Keratinocyte (primary cell): ENCODE results near the gene MAP3K20. TPM values are rescaled to one million over a fixed set of nuclear protein-coding genes. Genes with fewer than 3 reads are reported as not detected.
"Not testable (repeated sequence)": the region's sequence is repeated elsewhere in the genome, so short reads cannot be mapped to it uniquely, and the experiment has no call there.

Experiments
- DNase-seq: peaks from one replicate; pipeline ENCODE4 v3.0.0-alpha.2; 2011; ENCODE audit warnings: low read depth, missing footprints, low spot score
- FAIRE-seq: peaks from 2 replicates; lab custom pipeline; 2011; peaks lifted over from hg19 to GRCh38; lab: Jason Lieb, UNC
- H2AFZ ChIP-seq: 2 replicates; pipeline ENCODE4 v1.6.0; 2012; ENCODE audit warnings: low read length, control low read depth, inconsistent platforms; ENCODE audit not compliant: control insufficient read depth
- H3K27ac ChIP-seq: 2 replicates; pipeline ENCODE4 v1.5.1; 2011; ENCODE audit warnings: low read length; ENCODE audit not compliant: control insufficient read depth, insufficient read depth
- H3K27me3 ChIP-seq: 3 replicates; pipeline ENCODE4 v1.6.0; 2011; ENCODE audit warnings: low read length; ENCODE audit not compliant: control insufficient read depth, insufficient read depth; ENCODE audit errors: extremely low read depth
- H3K36me3 ChIP-seq, 2 experiments: 2 replicates in 1 of 2; 3 replicates in 1 of 2; pipeline ENCODE4 v1.5.1; 2011; ENCODE audit warnings: low read length in 2 of 2, mild to moderate bottlenecking in 1 of 2; ENCODE audit not compliant: control insufficient read depth in 2 of 2, insufficient read depth in 2 of 2; ENCODE audit errors: extremely low read depth in 1 of 2
- H3K4me1 ChIP-seq: 3 replicates; pipeline ENCODE4 v1.5.1; 2011; ENCODE audit warnings: low read length; ENCODE audit not compliant: control insufficient read depth, insufficient read depth; ENCODE audit errors: extremely low read depth
- H3K4me2 ChIP-seq: 3 replicates; pipeline ENCODE4 v1.6.0; 2011; ENCODE audit warnings: low read depth, low read length; ENCODE audit not compliant: control insufficient read depth, insufficient read depth; ENCODE audit errors: extremely low read depth
- H3K4me3 ChIP-seq, 3 experiments: fragments of 200-600 bp in 1 of 3; sonication (generic) in 1 of 3; 2 replicates in 2 of 3; 3 replicates in 1 of 3; pipeline ENCODE4 v1.5.1; 2011 to 2016; ENCODE audit warnings: low read length in 3 of 3, mild to moderate bottlenecking in 3 of 3, control low read depth in 2 of 3, inconsistent platforms in 1 of 3, low read depth in 1 of 3, mixed read lengths in 1 of 3, mixed run types in 1 of 3, moderate library complexity in 1 of 3; ENCODE audit not compliant: control insufficient read depth in 2 of 3, insufficient read depth in 2 of 3; ENCODE audit errors: extremely low read depth in 1 of 3
- H3K79me2 ChIP-seq: 2 replicates; pipeline ENCODE4 v1.6.0; 2012; ENCODE audit warnings: low read length; ENCODE audit not compliant: control insufficient read depth, insufficient read depth
- H3K9ac ChIP-seq: 3 replicates; pipeline ENCODE4 v1.6.0; 2011; ENCODE audit warnings: low read length; ENCODE audit not compliant: control insufficient read depth, insufficient read depth; ENCODE audit errors: extremely low read depth
- H3K9me1 ChIP-seq: 3 replicates; pipeline ENCODE4 v1.6.0; 2011; ENCODE audit warnings: low read length; ENCODE audit not compliant: control insufficient read depth, insufficient read depth; ENCODE audit errors: extremely low read depth
- H3K9me3 ChIP-seq: 2 replicates; pipeline ENCODE4 v1.5.1; 2012; ENCODE audit warnings: low read depth, low read length; ENCODE audit not compliant: control insufficient read depth
- H4K20me1 ChIP-seq: 3 replicates; pipeline ENCODE4 v1.6.0; 2011; ENCODE audit warnings: low read length; ENCODE audit not compliant: control insufficient read depth, insufficient read depth; ENCODE audit errors: extremely low read depth
- CTCF ChIP-seq, 3 experiments: IDR thresholded peaks in 1 of 3; conservative IDR thresholded peaks in 1 of 3; optimal IDR thresholded peaks in 1 of 3; 2 replicates in 2 of 3; 3 replicates in 1 of 3; pipeline versions ENCODE3 to v1.5.1; 2011; ENCODE audit warnings: low read length in 3 of 3, mild to moderate bottlenecking in 3 of 3, moderate library complexity in 2 of 3, control low read depth in 1 of 3, inconsistent platforms in 1 of 3; ENCODE audit not compliant: insufficient read depth in 2 of 3; ENCODE audit errors: extremely low read depth in 1 of 3
- EZH2 ChIP-seq: IDR thresholded peaks from one replicate; pipeline ENCODE4 v1.6.1; 2012; ENCODE audit warnings: inconsistent platforms, mild to moderate bottlenecking, low read length, moderate library complexity
- dilution Hi-C: fragments of 300-500 bp; cut with MboI; formaldehyde crosslinking; loops from one replicate; pipeline ENCODE4 v1.7.0; 2020; ENCODE audit warnings: low sequenced_read_pairs; ENCODE audit not compliant: extremely low pct_ligation_motif_present
- polyA plus RNA-seq, 5 experiments: library from polyadenylated mRNA; depleted of rRNA in 3 of 5; stranded (reverse) in 3 of 5; stranded (forward) in 1 of 5; unstranded in 1 of 5; fragments of >200 nt; gene quantifications; 1 replicate in 1 of 5; 2 replicates in 3 of 5; 3 replicates in 1 of 5; pipeline versions ENCODE4 v1.2.1 to v1.2.3, GENCODE V29; 2011 to 2012; ENCODE audit warnings: missing spikeins in 2 of 5, low read depth in 1 of 5, low replicate concordance in 1 of 5

MAP3K20 gene
- polyA plus RNA-seq, 1 donor (not counting 4 experiments of a cell fraction or from before 2014, with no cell fraction given): 31.7 TPM

GRCh38 chr2:173171924-173172643, 96.4 kb downstream of the MAP3K20 start:
- peak; percentile 41 for FAIRE-seq
- no peak overlapping the region for H3K4me3 ChIP-seq
- no peaks in the 10 kb centered on the region for H3K27me3 ChIP-seq
- H2AFZ ChIP-seq: no peak overlapping the region
- H3K27ac ChIP-seq: no peak overlapping the region
- TF ChIP-seq CTCF (optimal IDR thresholded peaks at IDR 0.05 in 1 of 3, IDR thresholded peaks at IDR 0.05 in 1 of 3, conservative IDR thresholded peaks at IDR 0.05 in 1 of 3; ENCODE audit: extremely low read depth in 1 of 3, insufficient read depth in 2 of 3, low read length in 3 of 3): no peak
- TF ChIP-seq EZH2: no peak
- no peak overlapping the region for H3K4me2 ChIP-seq
- H3K9ac ChIP-seq: no peak overlapping the region
- dilution Hi-C loops: no loop called here
- no peaks in the 10 kb centered on the region for H3K9me1 ChIP-seq
- H3K36me3 ChIP-seq: no peaks in the 10 kb centered on the region
- no peaks in the 10 kb centered on the region for H3K4me1 ChIP-seq
- H4K20me1 ChIP-seq: no peaks in the 10 kb centered on the region
- H3K79me2 ChIP-seq: no peaks in the 10 kb centered on the region
- H3K9me3 ChIP-seq: no peaks in the 10 kb centered on the region
- no peak for DNase-seq

DNA sequence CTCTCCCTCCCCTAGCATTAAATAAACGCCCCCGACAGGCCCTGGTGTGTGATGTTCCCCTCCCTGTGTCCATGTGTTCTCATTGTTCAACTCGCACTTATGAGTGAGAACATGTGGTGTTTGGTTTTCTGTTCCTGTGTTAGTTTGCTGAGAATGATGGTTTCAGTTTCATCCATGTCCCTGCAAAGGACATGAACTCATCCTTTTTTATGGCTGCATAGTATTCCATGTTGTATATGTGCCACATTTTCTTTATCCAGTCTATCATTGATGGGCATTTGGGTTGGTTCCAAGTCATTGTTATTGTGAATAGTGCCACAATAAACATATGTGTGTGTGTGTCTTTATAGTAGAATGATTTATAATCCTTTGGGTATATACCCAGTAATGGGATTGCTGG, 98.7 kb downstream of the MAP3K20 start:
- H4K20me1 ChIP-seq, H3K9me1 ChIP-seq, DNase-seq, H3K9me3 ChIP-seq, H2AFZ ChIP-seq, H3K36me3 ChIP-seq, H3K4me2 ChIP-seq, H3K4me1 ChIP-seq, FAIRE-seq, H3K27me3 ChIP-seq, dilution Hi-C loops, H3K9ac ChIP-seq, H3K4me3 ChIP-seq, H3K79me2 ChIP-seq, H3K27ac ChIP-seq: not testable (repeated sequence)

- H3K9ac ChIP-seq: no peak overlapping the region
- H3K4me3 ChIP-seq: no peak overlapping the region
- no peaks in the 10 kb centered on the region for H3K79me2 ChIP-seq
- no peaks in the 10 kb centered on the region for H3K27me3 ChIP-seq
- H3K9me1 ChIP-seq: no peaks in the 10 kb centered on the region
- no peak for TF ChIP-seq EZH2
- no peak for TF ChIP-seq CTCF (optimal IDR thresholded peaks at IDR 0.05 in 1 of 3, IDR thresholded peaks at IDR 0.05 in 1 of 3, conservative IDR thresholded peaks at IDR 0.05 in 1 of 3; ENCODE audit: extremely low read depth in 1 of 3, insufficient read depth in 2 of 3, low read length in 3 of 3)
- no peaks in the 10 kb centered on the region for H4K20me1 ChIP-seq
- H2AFZ ChIP-seq: no peak overlapping the region
- FAIRE-seq: no peak
- no peaks in the 10 kb centered on the region for H3K36me3 ChIP-seq
- H3K4me2 ChIP-seq: no peak overlapping the region
- dilution Hi-C loops: loop anchor here (25.0 kb wide), 1 partner anchor 138 kb away; no protein-coding TSS in a partner anchor
- H3K27ac ChIP-seq: no peak overlapping the region
- H3K9me3 ChIP-seq: no peaks in the 10 kb centered on the region
- H3K4me1 ChIP-seq: no peaks in the 10 kb centered on the region
- DNase-seq: no peak
These were observed 99.6 kb downstream of the MAP3K20 start for GRCh38 chr2:173175222-173175621.
